HG03439 (cell line): Measurements from ENCODE around the gene RHEB.
"Not testable (repeated sequence)": the region's sequence is repeated elsewhere in the genome, so short reads cannot be mapped to it uniquely, and the experiment has no call there.

Source experiments
- ATAC-seq: cut with Tn5 transposase; IDR thresholded peaks from one replicate; pipeline ENCODE4 v1.9.1; 2021; ENCODE audit warnings: mild to moderate bottlenecking, moderate library complexity; ENCODE audit not compliant: unreplicated experiment

The RHEB gene

GRCh38 chr7:151519765-151520418, at the start of gene RHEB:
RHEB (minus strand) TSS chr7:151519895; CDS start chr7:151519511, 384 bp downstream.
- peak; percentile 74 for ATAC-seq

GRCh38 chr7:151566897-151567320, 47.2 kb upstream of the RHEB start:
- ATAC-seq, result no peak

GRCh38 chr7:151565541-151565940, 45.8 kb upstream of the RHEB start:
- no peak for ATAC-seq

- no peak for ATAC-seq
These were observed 40.5 kb upstream of the RHEB start for GRCh38 chr7:151560243-151560642.

GRCh38 chr7:151559557-151560183, 40.0 kb upstream of the RHEB start:
- no peak for ATAC-seq

GRCh38 chr7:151558575-151558974, 38.9 kb upstream of the RHEB start:
- ATAC-seq, result no peak

GRCh38 chr7:151556592-151556991, 36.9 kb upstream of the RHEB start:
- ATAC-seq, result no peak

- ATAC-seq, result no peak
These were observed 33.7 kb upstream of the RHEB start for GRCh38 chr7:151553356-151553755.

- no peak for ATAC-seq
These were observed 32.8 kb upstream of the RHEB start for GRCh38 chr7:151552352-151553028.

- no peak for ATAC-seq
These were observed 32.1 kb upstream of the RHEB start for GRCh38 chr7:151551820-151552219.

- no peak for ATAC-seq
These were observed 31.1 kb upstream of the RHEB start for GRCh38 chr7:151550656-151551286.

- no peak for ATAC-seq
These were observed 29.9 kb upstream of the RHEB start for GRCh38 chr7:151549644-151550043.

GRCh38 chr7:151549083-151549482, 29.4 kb upstream of the RHEB start:
- no peak for ATAC-seq

- ATAC-seq, result no peak
These were observed 24.5 kb upstream of the RHEB start for GRCh38 chr7:151544183-151544582.

- no peak for ATAC-seq
These were observed 23.0 kb upstream of the RHEB start for GRCh38 chr7:151542606-151543130.

GRCh38 chr7:151541709-151542499, 22.2 kb upstream of the RHEB start:
- no peak for ATAC-seq

GRCh38 chr7:151540146-151540545, 20.5 kb upstream of the RHEB start:
- no peak for ATAC-seq

- ATAC-seq, result peak; percentile 61
These were observed 19.5 kb upstream of the RHEB start for GRCh38 chr7:151539088-151539671.

GRCh38 chr7:151537818-151538561, 18.3 kb upstream of the RHEB start:
- no peak for ATAC-seq

- ATAC-seq, result not testable (repeated sequence)
These were observed 16.5 kb upstream of the RHEB start for GRCh38 chr7:151536178-151536577.
